H1 (cell line): ENCODE results near the gene TNNT1.

Experiments used
- CTCF ChIP-seq, 3 experiments: IDR thresholded peaks; 1 replicate in 2 of 3; 2 replicates in 1 of 3; pipeline versions ENCODE4 v1.5.1 to v1.6.1; 2011; ENCODE audit warnings: low read length in 3 of 3, mild to moderate bottlenecking in 3 of 3, inconsistent platforms in 2 of 3, low read depth in 1 of 3, moderate library complexity in 1 of 3; ENCODE audit not compliant: insufficient read depth in 1 of 3; ENCODE audit errors: control extremely low read depth in 1 of 3
- EZH2 ChIP-seq: fragments of 200-600 bp; sonication (generic); IDR thresholded peaks from 2 replicates; pipeline ENCODE4 v1.7.1; 2012; ENCODE audit warnings: low read depth, mild to moderate bottlenecking, moderate library complexity, low read length, inconsistent platforms; ENCODE audit not compliant: severe bottlenecking
- POLR2AphosphoS5 ChIP-seq: IDR thresholded peaks from 2 replicates; pipeline ENCODE4 v1.6.1; 2011; ENCODE audit warnings: low read depth, low read length
- SIRT6 ChIP-seq: IDR thresholded peaks from one replicate; pipeline ENCODE4 v1.7.1; 2012; ENCODE audit warnings: low read length, inconsistent platforms

DNA sequence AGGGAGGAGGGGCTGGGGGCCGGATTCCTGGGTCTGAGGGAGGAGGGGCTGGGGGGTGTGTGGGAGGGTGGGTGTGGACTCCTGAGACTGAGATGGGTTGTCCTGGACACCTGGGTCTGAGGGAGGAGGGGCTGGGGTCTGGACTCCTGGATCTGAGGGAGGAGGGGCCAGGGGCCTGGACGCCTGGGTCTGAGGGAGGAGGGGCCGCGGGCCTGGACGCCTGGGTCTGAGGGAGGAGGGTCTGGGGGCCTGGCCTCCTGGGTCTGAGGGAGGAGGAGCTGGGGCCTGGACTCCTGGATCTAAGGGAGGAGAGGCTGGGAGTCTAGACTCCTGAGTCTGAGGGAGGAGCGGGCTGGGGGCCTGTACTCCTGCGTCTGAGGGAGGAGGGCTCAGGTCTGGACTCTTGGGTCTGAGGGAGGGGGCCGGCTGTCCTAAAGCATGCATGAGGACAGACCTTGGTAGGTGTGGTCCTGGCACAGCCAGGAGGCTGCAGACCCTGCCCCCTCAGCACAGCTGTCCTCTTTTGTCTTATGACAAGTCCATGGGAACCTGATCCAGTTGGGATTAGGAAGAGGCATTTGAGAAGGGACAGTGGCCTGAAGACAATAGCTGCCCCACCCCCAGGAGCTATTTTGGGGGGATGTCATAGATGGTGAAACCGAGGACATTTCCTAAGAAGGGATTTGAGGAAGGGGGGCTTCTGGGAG is 1.3 kb downstream of the TNNT1 start:
- TF ChIP-seq CTCF (IDR thresholded peaks at IDR 0.05; ENCODE audit: control extremely low read depth in 1 of 3, insufficient read depth in 1 of 3, low read depth in 1 of 3, low read length in 3 of 3) (no peak), POLR2AphosphoS5 (no peak), EZH2 (no peak), SIRT6 (no peak)
